Neural cell (in vitro differentiated cells): ENCODE data around the gene GPC5.

Source experiments
- CTCF ChIP-seq: fragments of 450-650 bp; IDR thresholded peaks from 2 replicates; pipeline ENCODE4 v1.5.1; 2014; ENCODE audit warnings: antibody characterized with exemption, mild to moderate bottlenecking, moderate library complexity; ENCODE audit not compliant: poor library complexity, severe bottlenecking
- EZH2 ChIP-seq: fragments of 200-600, 300-800 bp; shearing (Covaris generic), sonication (generic); IDR thresholded peaks from 2 replicates; pipeline ENCODE4 v1.6.1; 2014; ENCODE audit warnings: antibody characterized with exemption, low read length, borderline replicate concordance, mild to moderate bottlenecking; ENCODE audit not compliant: insufficient read depth, poor library complexity, severe bottlenecking
- MXI1 ChIP-seq: fragments of 450-650 bp; conservative IDR thresholded peaks from 2 replicates; pipeline ENCODE4 v1.6.1; 2014; ENCODE audit warnings: antibody characterized with exemption, mild to moderate bottlenecking; ENCODE audit not compliant: poor library complexity, severe bottlenecking
- RAD21 ChIP-seq: fragments of 450-650 bp; conservative IDR thresholded peaks from 2 replicates; pipeline ENCODE4 v1.6.1; 2014; ENCODE audit warnings: antibody characterized with exemption, mild to moderate bottlenecking, moderate library complexity
- SMC3 ChIP-seq: fragments of 450-650 bp; conservative IDR thresholded peaks from 2 replicates; pipeline ENCODE4 v1.6.1; 2014; ENCODE audit warnings: antibody characterized with exemption, mild to moderate bottlenecking, moderate library complexity; ENCODE audit not compliant: poor library complexity

- no peak for TF ChIP-seq CTCF
- TF ChIP-seq RAD21, result no peak
- no peak for TF ChIP-seq SMC3
- no peak for TF ChIP-seq MXI1
- TF ChIP-seq EZH2, result no peak
These were observed 1259.9 kb downstream of the GPC5 start for GRCh38 chr13:92658293-92658692.
